IMR-90 (cell line): Measurements from ENCODE around the gene AGPAT1. TPM values are rescaled to one million over a fixed set of nuclear protein-coding genes. Genes with fewer than 3 reads are reported as not detected.

ENCODE experiments used
- ATAC-seq: fragments of 200-7000 bp; cut with Tn5 transposase; 2 replicates; pipeline ENCODE4 v1.9.1; 2020; ENCODE audit warnings: low read depth, mild to moderate bottlenecking, moderate library complexity
- BruUV-seq: library from RNA; stranded (reverse); fragments of 400-500 nt; replicated peaks from 2 replicates; lab custom pipeline; 2021; lab: Mats Ljungman, UMichigan
- CTCF ChIA-PET: fragments of 300-600 bp; formaldehyde crosslinking; extraction: SDS; loops from one replicate; lab custom pipeline; 2021; ENCODE audit warnings: antibody characterized with exemption; lab: Yijun Ruan, JAX
- POLR2A ChIA-PET: fragments of 300-600 bp; sonication (Branson Sonifier 250); formaldehyde crosslinking; loops from one replicate; lab custom pipeline; 2022; ENCODE audit warnings: antibody characterized with exemption; ENCODE audit not compliant: unreplicated experiment; lab: Charles Lee
- DNase-seq: peaks from one replicate; pipeline ENCODE4 v3.0.0; 2013
- H2AFZ ChIP-seq: replicated peaks from 2 replicates; pipeline ENCODE3; 2013; ENCODE audit warnings: low read length, mild to moderate bottlenecking; ENCODE audit not compliant: poor library complexity
- H2AK5ac ChIP-seq: 2 replicates; pipeline ENCODE4 v1.6.1; 2013; ENCODE audit warnings: low read depth, low read length, inconsistent platforms
- H2AK9ac ChIP-seq: replicated peaks from 2 replicates; pipeline ENCODE3; 2013; ENCODE audit warnings: mild to moderate bottlenecking, low read depth, low read length, moderate library complexity; ENCODE audit not compliant: poor library complexity
- H2BK120ac ChIP-seq: 2 replicates; pipeline ENCODE4 v1.6.1; 2013; ENCODE audit warnings: low read depth, low read length, inconsistent platforms
- H2BK15ac ChIP-seq: 3 replicates; pipeline ENCODE4 v1.6.1; 2013; ENCODE audit warnings: low read depth, low read length, inconsistent platforms
- H2BK20ac ChIP-seq: 2 replicates; pipeline ENCODE4 v1.6.1; 2013; ENCODE audit warnings: low read depth, mild to moderate bottlenecking, inconsistent platforms, low read length, moderate library complexity
- H2BK5ac ChIP-seq: 2 replicates; pipeline ENCODE4 v1.6.1; 2013; ENCODE audit warnings: mild to moderate bottlenecking, low read depth, low read length, inconsistent platforms; ENCODE audit not compliant: poor library complexity, severe bottlenecking
- H3K14ac ChIP-seq: replicated peaks from 2 replicates; pipeline ENCODE4 v1.6.1; 2013; ENCODE audit warnings: low read depth, low read length, inconsistent platforms
- H3K18ac ChIP-seq: 2 replicates; pipeline ENCODE4 v1.6.1; 2013; ENCODE audit warnings: low read depth, low read length, control low read depth
- H3K23ac ChIP-seq: 2 replicates; pipeline ENCODE4 v1.6.1; 2013; ENCODE audit warnings: low read depth, low read length, inconsistent platforms
- H3K27ac ChIP-seq: 2 replicates; pipeline ENCODE4 v1.5.1; 2013; ENCODE audit warnings: mild to moderate bottlenecking, control low read depth, low read length; ENCODE audit not compliant: insufficient read depth
- H3K27me3 ChIP-seq: 2 replicates; pipeline ENCODE4 v1.6.1; 2013; ENCODE audit warnings: low read length; ENCODE audit not compliant: control insufficient read depth, insufficient read depth
- H3K36me3 ChIP-seq: 2 replicates; pipeline ENCODE4 v1.6.1; 2013; ENCODE audit warnings: low read length, mixed read lengths; ENCODE audit not compliant: control insufficient read depth, insufficient read depth
- H3K4ac ChIP-seq: 2 replicates; pipeline ENCODE4 v1.6.1; 2013; ENCODE audit warnings: low read depth, low read length, inconsistent platforms
- H3K4me1 ChIP-seq: 2 replicates; pipeline ENCODE4 v1.6.1; 2013; ENCODE audit warnings: low read length, mixed read lengths; ENCODE audit not compliant: control insufficient read depth, insufficient read depth
- H3K4me2 ChIP-seq: 2 replicates; pipeline ENCODE4 v1.6.1; 2013; ENCODE audit warnings: low read depth, mild to moderate bottlenecking, control low read depth, low read length, moderate library complexity
- H3K4me3 ChIP-seq: 2 replicates; pipeline ENCODE4 v1.5.1; 2013; ENCODE audit warnings: low read depth, mild to moderate bottlenecking, control low read depth, low read length, moderate library complexity; ENCODE audit not compliant: insufficient read depth
- H3K56ac ChIP-seq: 2 replicates; pipeline ENCODE4 v1.6.1; 2013; ENCODE audit warnings: low read length, inconsistent platforms; ENCODE audit not compliant: insufficient read depth; ENCODE audit errors: extremely low read depth
- H3K79me1 ChIP-seq, 2 experiments: 2 replicates each; pipeline ENCODE4 v1.6.1; 2013; ENCODE audit warnings: low read length in 2 of 2, inconsistent platforms in 1 of 2, low read depth in 1 of 2
- H3K9ac ChIP-seq: 2 replicates; pipeline ENCODE4 v1.6.1; 2013; ENCODE audit warnings: low read depth, low read length, control low read depth
- H3K9me1 ChIP-seq: 2 replicates; pipeline ENCODE4 v1.6.1; 2013; ENCODE audit warnings: low read length, inconsistent platforms; ENCODE audit not compliant: insufficient read depth
- H3K9me3 ChIP-seq: 2 replicates; pipeline ENCODE4 v1.6.1; 2013; ENCODE audit warnings: low read length; ENCODE audit not compliant: control insufficient read depth, insufficient read depth
- H4K20me1 ChIP-seq: 2 replicates; pipeline ENCODE4 v1.6.1; 2013; ENCODE audit warnings: low read length, inconsistent platforms; ENCODE audit not compliant: insufficient read depth
- H4K5ac ChIP-seq: 2 replicates; pipeline ENCODE4 v1.6.1; 2013; ENCODE audit warnings: mild to moderate bottlenecking, low read depth, low read length, control low read depth
- H4K8ac ChIP-seq, 2 experiments: 2 replicates each; pipeline ENCODE4 v1.6.1; 2013; ENCODE audit warnings: low read depth in 2 of 2, low read length in 2 of 2, control low read depth in 1 of 2, inconsistent platforms in 1 of 2
- H4K91ac ChIP-seq: 2 replicates; pipeline ENCODE4 v1.6.1; 2013; ENCODE audit warnings: low read depth, low read length, inconsistent platforms; ENCODE audit not compliant: insufficient read depth
- BHLHE40 ChIP-seq: fragments of 150-350 bp; IDR thresholded peaks from 2 replicates; pipeline ENCODE4 v1.6.1; 2016; ENCODE audit warnings: mild to moderate bottlenecking, low read depth, low read length
- CEBPB ChIP-seq: IDR thresholded peaks from 2 replicates; pipeline ENCODE4 v1.6.1; 2012; ENCODE audit warnings: low read depth, low read length, improper control_type of control experiment
- CTCF ChIP-seq: conservative IDR thresholded peaks from 2 replicates; pipeline ENCODE4 v1.5.1; 2012; ENCODE audit warnings: mild to moderate bottlenecking, low read depth, low read length, improper control_type of control experiment
- MAFK ChIP-seq: IDR thresholded peaks from 2 replicates; pipeline ENCODE4 v1.6.1; 2012; ENCODE audit warnings: low read depth, low read length, improper control_type of control experiment
- MXI1 ChIP-seq: IDR thresholded peaks from 2 replicates; pipeline ENCODE4 v1.6.1; 2012; ENCODE audit warnings: low read depth, mild to moderate bottlenecking, low read length, moderate library complexity, borderline replicate concordance
- RAD21 ChIP-seq: IDR thresholded peaks from 2 replicates; pipeline ENCODE4 v1.6.1; 2012; ENCODE audit warnings: low read length, improper control_type of control experiment
- SMC3 ChIP-seq: fragments of 150-350 bp; IDR thresholded peaks from 2 replicates; pipeline ENCODE4 v1.6.1; 2016; ENCODE audit warnings: low read depth, mild to moderate bottlenecking, antibody characterized with exemption, low read length, moderate library complexity
- WGBS, 2 experiments: methylation state at CpG; one replicate each; pipeline versions ENCODE4 v1.1.5 to v1.1.7; 2013; ENCODE audit warnings: missing lambda C conversion rate in 2 of 2; ENCODE audit not compliant: insufficient read length in 1 of 2; ENCODE audit errors: extremely low coverage in 2 of 2; 5-methylcytosine and 5-hydroxymethylcytosine counted together
- dilution Hi-C: fragments of 300-500 bp; cut with HindIII; formaldehyde crosslinking; loops from one replicate; pipeline ENCODE4 v1.14.3; 2018; ENCODE audit warnings: low sequenced_read_pairs; ENCODE audit not compliant: unreplicated experiment
- in situ Hi-C: fragments of 300-500 bp; cut with MboI; formaldehyde crosslinking; loops from 3 replicates; pipeline ENCODE4 v1.14.3; 2019; ENCODE audit warnings: low sequenced_read_pairs, inconsistent platforms, mixed read lengths
- intact Hi-C: fragments of 100-400 bp; cut with micrococcal nuclease; formaldehyde crosslinking; loops from 2 replicates; pipeline ENCODE4 v1.10.0; 2022
- polyA plus RNA-seq, 3 experiments: library from polyadenylated mRNA; depleted of rRNA; stranded (reverse); fragments of >200 nt; gene quantifications; 2 replicates each; pipeline ENCODE4 v1.2.3, GENCODE V29; 2012; ENCODE audit warnings: low replicate concordance in 1 of 3
- total RNA-seq: library from RNA; depleted of rRNA; stranded (reverse); fragments of >200 nt; gene quantifications from 2 replicates; pipeline ENCODE4 v1.2.3, GENCODE V29; 2012

Gene AGPAT1
- total and polyA plus RNA-seq, 2 of the 4 experiments (the other 2 are of a cell fraction) = 27.2 to 116 TPM

DNA sequence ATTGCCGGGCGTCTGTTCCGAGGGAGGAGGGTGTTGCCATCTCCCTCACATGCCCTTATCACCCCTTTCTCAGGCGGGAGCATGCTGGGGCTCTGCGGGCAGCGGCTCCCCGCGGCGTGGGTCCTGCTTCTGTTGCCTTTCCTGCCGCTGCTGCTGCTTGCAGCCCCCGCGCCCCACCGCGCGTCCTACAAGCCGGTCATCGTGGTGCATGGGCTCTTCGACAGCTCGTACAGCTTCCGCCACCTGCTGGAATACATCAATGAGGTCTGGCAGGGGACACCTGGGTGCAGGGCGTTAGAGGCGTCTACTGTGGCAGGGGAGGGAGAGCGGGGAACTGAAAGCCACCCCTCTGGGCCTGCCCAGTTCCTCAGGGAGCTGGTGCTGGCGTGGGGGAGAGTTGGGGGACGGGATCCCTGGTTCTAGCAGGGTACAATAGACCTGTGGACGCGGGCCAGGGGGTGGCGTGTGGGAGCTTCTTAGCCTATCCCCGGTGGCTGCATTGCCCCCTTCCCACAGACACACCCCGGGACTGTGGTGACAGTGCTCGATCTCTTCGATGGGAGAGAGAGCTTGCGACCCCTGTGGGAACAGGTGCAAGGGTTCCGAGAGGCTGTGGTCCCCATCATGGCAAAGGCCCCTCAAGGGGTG, 21.2 kb downstream of the AGPAT1 start:
- Histone ChIP-seq H3K14ac (peak overlapping the region; percentile 87), H4K20me1 (no peaks in the 10 kb centered on the region), H2BK20ac (no peak overlapping the region; the same call in 1 of the 2 replicates), H3K9me1 (0 out of 2 replicates have a peak, but pooled peaks cover 4% of the 10 kb centered on the region), H3K4me3 (peak overlapping the region; percentile 67), H4K5ac (peak overlapping the region; percentile 51; the same call in 1 of the 2 replicates), H2BK5ac (peak overlapping the region; percentile 82), H3K79me1 (peaks cover 6 to 34% of the 10 kb centered on the region in 2 experiments), H4K8ac (peak overlapping the region; percentile 75 to 96), H3K23ac (peak overlapping the region; percentile 75), H3K36me3 (peaks cover 11% of the 10 kb centered on the region), H2AK9ac (peak overlapping the region; percentile 98), H3K27me3 (no peaks in the 10 kb centered on the region), H3K4me2 (peak overlapping the region; percentile 79), H2BK15ac (0 out of 3 replicates have a peak overlapping the region, but pooled peaks have one; percentile 16), H3K9me3 (no peaks in the 10 kb centered on the region), H3K4ac (peak overlapping the region; percentile 84), H2AFZ (peak overlapping the region; percentile 96), H3K18ac (no peak overlapping the region; the same call in 1 of the 2 replicates), H3K9ac (peak overlapping the region; percentile 70), H2AK5ac (peak overlapping the region; percentile 57; the same call in 1 of the 2 replicates), H4K91ac (peak overlapping the region; percentile 86; the same call in 1 of the 2 replicates), H3K27ac (peak overlapping the region; percentile 84), H3K56ac (0 out of 2 replicates have a peak overlapping the region, but pooled peaks have one; percentile 78), H3K4me1 (peaks cover 23% of the 10 kb centered on the region), H2BK120ac (peak overlapping the region; percentile 78)
- peak; percentile 50 for ATAC-seq
- BruUV-seq = no TSS peak
- dilution Hi-C loops (no loop called here), in situ Hi-C loops (loop anchor here (5.0 kb wide), 1 partner anchor 37 kb away; no protein-coding TSS in a partner anchor), intact Hi-C loops (loop anchor here (1.0 to 10.0 kb wide), 6 partner anchors 35 to 252 kb away; partner anchors contain the start of genes SKIC2 and ZBTB12)
- POLR2A ChIA-PET = no interaction called here
- TF ChIP-seq BHLHE40 (no peak), SMC3 (peak; percentile 60), RAD21 (peak; percentile 72), MAFK (no peak), CEBPB (no peak), CTCF (peak; percentile 56), MXI1 (peak; percentile 63; the same call in 1 of the 2 replicates)
- DNase-seq = peak; percentile 71
- WGBS, 2 experiments = 2% methylated on average over 19 of the region's 34 CpGs; no CpG with 5 or more reads in 1 of the 2 experiments
- CTCF ChIA-PET = interaction anchor here (1.0 to 1.1 kb wide), 2 partner anchors 40 to 45 kb away, joined by 3 read pairs; partner anchors contain the start of gene TNXB
